ENCODE measurements around the gene SDF4. TPM values are rescaled to one million over a fixed set of nuclear protein-coding genes. Genes with fewer than 3 reads are reported as not detected.
A peak's percentile ranks its signal among the peaks of the same experiment; 100 is the strongest.

The SDF4 gene
- total RNA-seq, 6 donors from 2014 or later, result 79.0 to 172 (median 148) TPM

DNA sequence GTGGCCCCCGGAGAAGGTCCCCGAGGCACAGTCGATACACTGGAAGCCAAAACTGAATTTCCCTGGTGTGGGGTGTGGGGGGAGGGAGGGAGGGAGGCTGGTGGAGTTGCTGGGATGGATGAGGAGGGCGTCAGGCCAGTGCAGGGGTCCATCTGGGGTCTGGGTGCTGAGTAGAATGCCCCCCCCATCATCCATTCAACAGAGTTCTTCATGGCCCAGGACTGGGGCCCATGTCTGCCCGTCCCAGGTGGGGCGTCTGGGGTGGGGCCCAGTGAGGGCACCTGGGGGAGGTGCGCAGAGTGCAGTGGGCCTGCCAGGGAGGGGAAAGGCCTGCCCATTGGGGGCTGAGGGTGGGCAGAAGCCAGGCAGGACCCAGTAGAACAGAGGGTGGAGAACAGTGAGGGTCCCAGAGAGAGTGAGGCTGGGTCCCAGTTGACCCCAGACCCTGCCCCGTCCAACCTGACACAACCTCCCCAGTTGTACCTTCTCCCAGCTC, 27.3 kb downstream of the SDF4 start:
- H3K4me1 ChIP-seq, result peaks cover 22 to 49% (median 33%) of the 10 kb centered on the region in 4 donors
- 88 to 92% methylated on average over 6 to 8 of the region's 8 CpGs for WGBS, 2 donors
- peak in 1 of 2 donors; percentile 59 for DNase-seq
- TF ChIP-seq EP300 (IDR thresholded peaks at IDR 0.05), result no peak
- no peak for TF ChIP-seq POLR2AphosphoS5 (IDR thresholded peaks at IDR 0.05)
- no peak for TF ChIP-seq POLR2A (IDR thresholded peaks at IDR 0.05)
- TF ChIP-seq, protein P1, sequence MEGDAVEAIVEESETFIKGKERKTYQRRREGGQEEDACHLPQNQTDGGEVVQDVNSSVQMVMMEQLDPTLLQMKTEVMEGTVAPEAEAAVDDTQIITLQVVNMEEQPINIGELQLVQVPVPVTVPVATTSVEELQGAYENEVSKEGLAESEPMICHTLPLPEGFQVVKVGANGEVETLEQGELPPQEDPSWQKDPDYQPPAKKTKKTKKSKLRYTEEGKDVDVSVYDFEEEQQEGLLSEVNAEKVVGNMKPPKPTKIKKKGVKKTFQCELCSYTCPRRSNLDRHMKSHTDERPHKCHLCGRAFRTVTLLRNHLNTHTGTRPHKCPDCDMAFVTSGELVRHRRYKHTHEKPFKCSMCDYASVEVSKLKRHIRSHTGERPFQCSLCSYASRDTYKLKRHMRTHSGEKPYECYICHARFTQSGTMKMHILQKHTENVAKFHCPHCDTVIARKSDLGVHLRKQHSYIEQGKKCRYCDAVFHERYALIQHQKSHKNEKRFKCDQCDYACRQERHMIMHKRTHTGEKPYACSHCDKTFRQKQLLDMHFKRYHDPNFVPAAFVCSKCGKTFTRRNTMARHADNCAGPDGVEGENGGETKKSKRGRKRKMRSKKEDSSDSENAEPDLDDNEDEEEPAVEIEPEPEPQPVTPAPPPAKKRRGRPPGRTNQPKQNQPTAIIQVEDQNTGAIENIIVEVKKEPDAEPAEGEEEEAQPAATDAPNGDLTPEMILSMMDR (IDR thresholded peaks at IDR 0.05), result no peak
- no peaks in the 10 kb centered on the region for H3K9me3 ChIP-seq
- no peak overlapping the region for H3K4me3 ChIP-seq
- ATAC-seq (ENCODE audit: low FRiP score in 2 of 2), result no peak
- H3K36me3 ChIP-seq, result no peaks in the 10 kb centered on the region
- peaks cover 0 to 30% (median 14%) of the 10 kb centered on the region in 4 donors for H3K27me3 ChIP-seq
- no peak overlapping the region for H3K27ac ChIP-seq

DNA sequence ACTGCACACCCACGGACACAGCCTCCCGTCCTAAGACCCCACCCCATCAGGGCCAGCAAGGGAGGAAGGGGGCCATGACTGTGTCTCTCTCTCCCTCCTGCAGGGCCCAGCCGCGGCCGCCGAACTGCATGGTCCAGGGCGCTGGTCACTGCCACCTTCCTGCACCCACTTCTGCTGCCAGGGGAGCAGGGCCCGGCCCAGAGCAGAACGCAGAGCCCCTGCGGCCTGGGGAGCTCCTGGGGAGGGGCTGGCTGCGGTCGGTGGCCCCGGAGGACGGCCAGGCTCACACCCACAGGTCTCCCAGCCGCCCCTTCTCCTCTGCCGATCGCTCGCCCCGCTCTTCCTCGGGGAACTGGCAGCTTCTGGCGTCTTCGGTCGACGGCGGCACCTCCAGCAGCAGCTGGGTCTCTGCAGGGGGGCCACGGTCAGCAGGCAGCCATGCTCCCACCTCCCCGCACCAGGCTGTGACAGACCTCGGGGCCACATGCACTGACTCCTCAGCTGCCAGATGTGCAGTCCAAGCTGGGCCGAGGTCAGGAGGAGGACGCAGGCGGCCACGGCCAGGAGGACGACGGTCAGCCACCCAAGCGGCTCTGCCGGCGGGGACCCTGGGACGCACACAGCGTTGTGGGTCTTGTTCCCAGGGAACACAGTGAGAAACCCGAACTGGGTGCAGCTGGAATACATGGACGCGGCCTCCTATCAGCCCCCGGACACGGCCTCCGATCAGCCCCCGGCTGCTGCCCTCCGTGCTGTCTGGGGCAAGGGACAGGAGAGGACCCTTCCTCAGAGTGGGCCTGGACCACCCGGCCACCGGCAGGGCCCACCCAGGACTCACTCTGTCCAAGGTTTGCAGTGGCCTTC, 28.0 kb downstream of the SDF4 start:
- 80 to 85% methylated on average over 17 to 47 of the region's 49 CpGs for WGBS, 2 donors
- Histone ChIP-seq H3K36me3 (no peaks in the 10 kb centered on the region), H3K27ac (no peak overlapping the region), H3K27me3 (peaks cover 0 to 30% (median 14%) of the 10 kb centered on the region in 4 donors), H3K4me1 (peaks cover 22 to 44% (median 31%) of the 10 kb centered on the region in 4 donors), H3K9me3 (no peaks in the 10 kb centered on the region), H3K4me3 (no peak overlapping the region)
- DNase-seq, result peak in 1 of 2 donors; percentile 82
- no peak for ATAC-seq (ENCODE audit: low FRiP score in 2 of 2)
- TF ChIP-seq EP300 (IDR thresholded peaks at IDR 0.05), result no peak

DNA sequence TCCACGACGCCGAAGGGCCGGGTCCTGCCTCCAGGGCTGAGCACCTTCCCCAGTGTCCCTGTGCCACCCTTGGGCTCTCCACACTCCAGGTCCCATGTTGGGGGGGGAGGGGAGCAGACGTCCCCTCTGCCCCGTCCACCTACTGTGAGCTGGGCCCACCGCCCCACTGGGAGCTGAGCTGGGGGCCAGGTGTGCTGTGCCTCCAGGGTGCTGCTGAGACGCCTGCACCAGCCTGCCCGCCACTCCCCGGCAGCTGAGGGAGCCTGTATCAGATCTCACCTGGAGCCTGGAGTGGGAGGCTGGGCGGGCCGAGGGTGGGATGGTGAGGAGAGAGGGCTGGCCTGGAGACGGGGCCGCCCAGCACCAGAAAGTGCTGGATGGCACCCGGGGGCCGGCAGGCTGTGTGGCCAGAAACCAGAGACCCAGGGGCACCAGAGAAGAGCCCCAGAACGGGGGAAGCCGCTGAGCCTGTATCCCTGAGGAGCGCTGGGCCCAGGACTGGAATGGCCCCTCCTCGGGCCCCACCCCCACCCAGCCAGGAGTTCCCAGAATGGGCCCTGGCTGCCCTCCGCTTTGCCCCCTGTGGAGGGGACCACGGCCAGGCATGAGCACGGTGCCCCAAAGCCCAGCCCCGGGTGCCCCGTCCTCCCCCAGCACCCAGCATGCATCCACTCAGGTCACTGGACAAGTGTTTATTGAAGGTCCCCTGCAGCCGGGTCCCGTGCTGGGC, 28.8 kb downstream of the SDF4 start:
- TF ChIP-seq EP300 (IDR thresholded peaks at IDR 0.05) (no peak), POLR2AphosphoS5 (IDR thresholded peaks at IDR 0.05) (no peak), POLR2A (IDR thresholded peaks at IDR 0.05) (no peak)
- TF ChIP-seq, protein P1 (IDR thresholded peaks at IDR 0.05), result no peak
- Histone ChIP-seq H3K36me3 (no peaks in the 10 kb centered on the region), H3K27ac (no peak overlapping the region), H3K9me3 (no peaks in the 10 kb centered on the region), H3K27me3 (peaks cover 0 to 30% (median 14%) of the 10 kb centered on the region in 4 donors), H3K4me1 (peaks cover 17 to 36% (median 24%) of the 10 kb centered on the region in 4 donors), H3K4me3 (no peak overlapping the region)
- ATAC-seq (ENCODE audit: low FRiP score in 2 of 2), result no peak
- peak in 1 of 2 donors; percentile 78 for DNase-seq
- WGBS, 2 donors, result 81 to 87% methylated on average over 6 to 27 of the region's 27 CpGs

DNA sequence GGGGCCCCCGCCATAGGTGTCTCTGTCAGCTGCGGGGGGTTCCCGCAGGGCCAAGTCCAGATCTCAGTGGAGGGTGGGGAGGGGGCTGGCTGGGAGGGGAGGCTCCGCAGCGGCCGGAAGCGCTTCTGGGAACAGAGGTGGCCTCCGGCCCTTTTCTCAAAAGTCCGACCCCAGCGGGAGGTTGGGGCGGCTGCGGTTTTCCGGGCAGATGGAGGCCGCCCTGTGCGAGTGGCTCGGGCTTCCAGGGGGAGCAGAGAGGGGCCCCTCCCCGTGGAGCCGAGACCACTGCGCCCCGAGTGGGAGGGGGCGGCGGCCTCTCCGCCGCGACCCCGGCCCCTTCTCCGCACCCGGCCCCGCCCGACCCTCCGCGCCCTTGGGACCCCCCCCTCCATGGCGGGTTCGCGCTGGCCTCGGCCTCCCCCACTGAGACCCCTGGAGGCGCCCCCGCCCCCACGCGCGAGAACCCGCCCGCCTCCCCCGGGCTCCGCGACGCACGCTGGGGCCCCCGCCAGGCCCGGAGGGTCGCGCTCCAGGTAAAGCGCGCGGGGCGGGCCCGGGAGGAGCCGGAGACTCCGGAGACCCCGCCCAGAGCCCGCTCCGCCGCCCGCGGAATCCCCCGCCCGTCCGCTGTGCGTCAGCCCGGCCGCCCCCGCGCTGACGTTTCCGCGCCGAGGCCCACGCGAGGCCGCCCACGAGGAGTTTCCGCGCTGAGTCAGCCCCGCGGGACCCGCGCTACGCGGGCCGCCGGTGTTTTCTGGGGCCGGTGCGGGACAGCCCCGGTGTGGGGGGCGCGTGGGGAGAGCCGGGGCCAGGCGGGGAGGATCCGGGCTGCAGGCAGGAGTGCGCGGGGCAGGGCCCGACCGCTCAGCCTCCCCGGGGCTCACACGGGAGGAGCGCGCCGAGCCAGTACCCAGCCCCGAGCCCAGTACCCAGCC, 30.7 kb downstream of the SDF4 start:
- DNase-seq, result peak in 1 of 2 donors; percentile 94
- 2 to 19% methylated on average over 3 to 39 of the region's 109 CpGs for WGBS, 2 donors
- peak overlapping the region in 3 of 4 donors; percentile 30 to 74 (median 48) for H3K27ac ChIP-seq
- no peaks in the 10 kb centered on the region for H3K36me3 ChIP-seq
- peaks cover 0 to 15% (median 7%) of the 10 kb centered on the region in 4 donors for H3K27me3 ChIP-seq
- H3K9me3 ChIP-seq, result no peaks in the 10 kb centered on the region
- peak in 1 of 2 donors; percentile 76 for ATAC-seq (ENCODE audit: low FRiP score in 2 of 2)
- peak in 1 of 4 donors; percentile 28 for TF ChIP-seq POLR2A (IDR thresholded peaks at IDR 0.05)
- no peak for TF ChIP-seq EP300 (IDR thresholded peaks at IDR 0.05)
- TF ChIP-seq, protein P1 (IDR thresholded peaks at IDR 0.05), result no peak
- peak in 1 of 2 donors; percentile 47 for TF ChIP-seq POLR2AphosphoS5 (IDR thresholded peaks at IDR 0.05)
- peak overlapping the region; percentile 3 to 61 (median 50) for H3K4me3 ChIP-seq
- H3K4me1 ChIP-seq, result peaks cover 10 to 22% (median 13%) of the 10 kb centered on the region in 4 donors

Measured in upper lobe of left lung (tissue), 6 donors.